GM21526 (cell line): ENCODE results near the gene MAP1LC3B.

Experiments used
- ATAC-seq: cut with Tn5 transposase; IDR thresholded peaks from one replicate; pipeline ENCODE4 v1.9.1; 2021; ENCODE audit warnings: moderate library complexity; ENCODE audit not compliant: unreplicated experiment, low FRiP score

The MAP1LC3B gene

GRCh38 chr16:87424266-87424665 is 32.1 kb downstream of the MAP1LC3B start:
- ATAC-seq: no peak

DNA sequence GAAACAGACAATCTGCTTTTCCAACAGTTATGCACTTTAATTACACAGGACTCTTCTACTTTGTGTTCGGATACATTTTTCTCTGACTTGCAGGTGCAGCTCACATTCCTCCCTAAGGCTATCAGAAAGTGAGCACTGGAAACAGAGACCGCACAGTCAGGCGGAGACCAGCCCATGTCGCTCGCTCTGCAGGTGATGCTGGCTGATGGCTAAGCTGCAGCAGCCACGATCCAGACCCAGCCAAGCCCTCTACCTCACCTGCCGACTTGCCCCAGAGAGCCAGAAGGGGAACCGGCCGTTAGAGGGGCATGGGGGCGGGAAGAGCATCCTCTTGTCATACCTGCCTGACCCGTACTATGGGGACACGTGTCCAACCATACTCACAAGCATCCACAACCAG is 33.8 kb downstream of the MAP1LC3B start:
- no peak for ATAC-seq

DNA sequence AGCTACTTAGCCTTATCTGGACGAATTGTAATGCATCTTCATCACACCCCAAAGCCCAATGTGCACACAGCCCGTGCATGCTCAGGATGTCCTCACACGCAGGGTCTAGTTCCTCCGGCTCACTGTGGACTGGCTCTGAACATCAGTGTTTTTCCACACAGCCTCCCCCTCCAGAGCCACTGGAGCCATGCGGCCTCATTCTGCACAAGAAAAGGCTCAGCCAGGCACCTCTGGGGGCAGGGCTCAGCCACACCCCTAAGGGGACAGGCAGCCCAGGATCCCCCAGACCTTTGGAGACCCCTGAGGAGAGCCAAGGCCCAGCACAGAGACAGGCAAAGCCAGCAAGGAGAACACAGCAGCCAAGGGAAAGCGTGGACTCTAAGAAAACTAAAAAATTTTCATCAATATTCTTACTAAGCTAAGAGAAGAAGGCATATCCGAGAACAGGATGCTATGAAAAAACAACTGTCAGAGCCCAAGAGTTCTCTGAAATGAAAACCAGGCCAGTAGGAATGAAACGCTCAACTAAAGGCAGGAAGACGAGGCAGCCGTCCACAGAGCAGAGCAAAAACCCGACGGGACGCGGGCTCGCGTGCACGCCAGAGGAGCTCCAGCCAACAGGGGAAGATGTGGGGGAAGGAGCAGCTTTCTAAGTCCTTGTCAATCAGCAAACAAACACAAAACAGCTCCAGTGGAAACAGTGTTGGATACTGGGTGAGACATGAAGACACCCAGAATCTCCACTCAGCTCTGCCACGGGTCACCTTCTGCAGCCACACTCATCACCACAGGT is 34.5 kb downstream of the MAP1LC3B start:
- no peak for ATAC-seq

GRCh38 chr16:87431926-87432325 is 39.8 kb downstream of the MAP1LC3B start:
- ATAC-seq: no peak

GRCh38 chr16:87432330-87432915 is 40.3 kb downstream of the MAP1LC3B start:
- no peak for ATAC-seq

GRCh38 chr16:87434146-87434667 is 42.1 kb downstream of the MAP1LC3B start:
- no peak for ATAC-seq

DNA sequence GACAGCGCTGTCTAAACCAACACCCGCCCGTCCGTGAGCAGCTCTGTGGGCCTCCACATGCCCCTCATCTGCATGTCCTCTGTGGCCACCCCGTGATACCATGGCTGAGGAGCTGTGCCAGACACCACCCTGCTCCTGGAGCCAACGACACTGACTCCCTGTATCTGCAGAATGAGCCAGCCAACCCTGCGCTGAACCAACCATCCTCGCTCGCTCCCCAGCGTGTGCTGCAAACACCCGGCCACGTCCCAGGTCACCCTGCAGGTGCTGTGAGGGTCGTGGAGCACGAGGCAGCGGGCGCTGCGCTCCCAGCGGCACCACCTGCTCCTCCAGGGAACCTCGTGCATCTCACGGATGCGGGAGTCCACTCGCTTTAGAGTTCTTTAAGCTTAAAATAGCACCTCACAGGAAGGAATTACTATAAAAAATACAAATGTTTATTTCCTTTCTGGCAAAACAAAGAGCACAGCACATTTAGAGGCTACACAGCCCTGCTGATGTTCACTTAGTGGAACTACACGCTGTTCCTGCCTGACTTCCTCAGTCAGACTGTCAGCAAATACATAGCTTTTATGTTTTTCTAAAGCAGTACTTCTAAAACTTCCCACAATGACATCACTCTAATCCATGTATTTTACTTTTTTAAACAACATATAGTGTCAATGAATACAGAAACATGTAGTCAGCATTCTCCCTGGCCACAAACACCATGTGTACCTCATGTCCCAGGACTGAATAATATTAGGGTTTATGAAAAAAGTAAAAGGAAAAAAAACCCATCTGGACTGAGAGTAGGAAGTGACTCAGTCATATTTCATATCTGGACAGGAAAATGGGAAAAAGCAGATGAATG is 43.5 kb downstream of the MAP1LC3B start:
- no peak for ATAC-seq

GRCh38 chr16:87436225-87437172 is 44.4 kb downstream of the MAP1LC3B start:
- no peak for ATAC-seq

DNA sequence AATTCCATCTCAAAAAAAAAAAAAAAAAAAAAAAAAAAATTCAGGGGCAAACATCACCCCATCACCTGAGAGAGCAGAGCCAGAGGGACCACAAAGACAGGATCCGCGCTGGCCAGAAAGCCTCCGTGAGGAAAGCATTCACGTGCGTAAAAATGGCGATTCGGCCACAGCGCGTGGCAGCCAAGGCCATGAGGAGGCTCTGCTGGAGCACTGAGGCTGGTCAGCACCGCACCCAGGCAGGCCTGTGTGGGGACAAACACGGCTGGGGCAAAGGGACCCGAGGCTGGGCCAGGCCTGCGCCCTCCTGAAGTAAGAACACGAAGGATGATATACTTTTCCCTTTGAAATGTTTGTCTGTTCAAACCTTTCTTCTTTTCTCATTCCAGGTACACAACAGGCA is 45.2 kb downstream of the MAP1LC3B start:
- ATAC-seq: no peak

DNA sequence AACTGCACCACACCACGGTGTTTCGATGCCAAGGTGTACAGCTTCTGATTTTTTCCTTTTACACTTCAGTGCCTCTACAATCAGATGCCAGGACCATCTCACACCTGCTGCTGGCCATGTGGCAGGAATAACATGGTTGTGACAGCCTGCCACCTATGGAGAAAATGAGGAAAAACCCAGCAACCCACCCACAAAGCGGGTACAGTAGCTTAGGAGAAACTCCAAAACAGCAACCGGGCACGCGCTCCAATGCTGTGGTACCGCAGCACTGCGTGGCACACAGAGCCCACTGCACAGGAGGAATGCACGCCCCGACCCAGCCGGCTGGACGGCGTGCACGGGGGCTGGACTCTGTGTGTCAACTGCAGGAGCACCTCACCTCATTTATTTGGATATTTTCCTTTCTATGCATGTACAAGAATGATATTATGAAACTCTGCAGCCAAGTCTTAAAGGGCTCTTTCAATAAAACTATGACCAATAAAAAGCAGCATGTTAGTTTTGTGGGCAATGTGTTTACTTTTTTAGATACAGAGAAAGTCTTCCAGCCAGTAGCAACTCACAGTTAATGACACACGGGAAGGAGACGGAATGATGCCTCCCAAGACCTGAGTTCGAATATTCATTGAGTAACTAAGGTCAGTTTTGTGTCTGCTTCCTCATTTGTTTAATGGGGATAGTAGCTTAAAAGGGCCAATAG is 45.9 kb downstream of the MAP1LC3B start:
- no peak for ATAC-seq

- ATAC-seq: no peak
Measured at GRCh38 chr16:87438611-87438985, 46.5 kb downstream of the MAP1LC3B start.

GRCh38 chr16:87439926-87440325 is 47.8 kb downstream of the MAP1LC3B start:
- ATAC-seq: no peak

DNA sequence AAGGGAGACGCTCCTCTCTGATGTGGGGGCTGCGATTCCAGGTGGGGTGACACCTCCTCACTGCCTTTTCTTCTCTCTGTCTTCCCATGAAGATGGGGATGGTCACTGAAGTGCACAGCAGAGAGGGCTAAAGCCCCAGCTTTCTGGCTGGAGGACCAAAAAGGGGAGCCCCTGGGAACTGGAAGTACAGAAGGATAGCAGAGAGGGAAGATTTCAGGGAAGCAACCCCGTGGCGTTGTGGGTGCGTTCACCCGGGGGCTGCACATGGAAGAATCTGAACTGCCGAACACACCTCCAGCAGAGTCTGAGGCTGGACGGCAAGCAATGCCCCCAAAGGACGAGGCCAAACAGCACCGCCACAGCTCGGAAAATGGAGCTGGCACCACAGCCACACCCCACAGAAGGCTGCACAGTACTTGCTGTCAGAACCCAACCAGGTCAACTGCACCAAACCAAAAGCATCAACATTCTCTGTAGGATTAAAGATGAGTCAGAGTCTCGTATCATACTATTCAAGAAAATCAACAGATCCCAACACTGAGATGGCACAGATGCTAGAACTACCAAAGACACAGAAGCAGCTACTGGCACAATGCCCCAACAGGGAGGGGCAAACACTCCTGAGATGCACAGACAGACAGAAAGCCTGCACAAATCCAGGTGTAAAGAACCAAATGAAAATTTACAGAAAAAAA is 49.9 kb downstream of the MAP1LC3B start:
- no peak for ATAC-seq

GRCh38 chr16:87442581-87442966 is 50.4 kb downstream of the MAP1LC3B start:
- ATAC-seq: no peak

DNA sequence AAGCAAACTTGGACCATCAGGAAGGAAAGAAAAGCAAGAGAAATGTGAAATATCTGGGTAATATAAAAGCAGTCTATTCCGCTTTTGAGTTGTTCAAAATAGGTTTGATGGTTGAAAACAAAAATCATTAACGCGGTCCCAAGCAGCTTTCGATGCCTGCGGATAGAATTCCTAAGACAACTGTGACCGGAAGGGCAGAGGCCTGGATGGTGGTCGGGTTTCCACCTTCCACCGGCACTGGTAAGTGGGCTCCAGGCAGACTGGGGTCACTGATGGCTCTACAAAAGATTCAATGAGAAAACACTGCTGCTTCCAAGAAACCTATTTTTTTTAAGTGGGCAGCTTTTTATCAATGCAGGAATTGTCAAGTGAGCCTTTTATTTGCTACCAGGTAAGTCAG is 50.9 kb downstream of the MAP1LC3B start:
- ATAC-seq: no peak

- ATAC-seq: no peak
Measured at GRCh38 chr16:87443964-87444363, 51.8 kb downstream of the MAP1LC3B start.

DNA sequence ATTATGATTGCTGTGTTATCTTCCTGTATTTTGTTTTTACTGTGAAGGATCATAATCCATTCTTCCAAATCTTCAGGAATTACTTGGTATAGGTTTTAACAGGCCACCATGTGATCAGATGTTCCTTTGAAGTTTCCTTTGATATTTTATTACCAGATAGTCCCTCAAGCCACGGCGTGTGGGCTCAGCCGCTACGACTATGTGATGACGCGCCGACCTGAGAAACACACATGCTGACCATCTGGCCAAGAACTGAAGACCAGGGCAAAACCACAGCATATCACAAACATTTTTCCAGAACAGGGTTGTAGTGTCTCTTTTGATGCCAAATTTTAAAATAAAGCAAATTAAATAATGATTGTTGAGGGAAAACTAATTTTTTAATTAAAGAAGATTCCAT is 53.4 kb downstream of the MAP1LC3B start:
- ATAC-seq: no peak

- ATAC-seq: no peak
Measured at GRCh38 chr16:87446479-87446878, 54.3 kb downstream of the MAP1LC3B start.

DNA sequence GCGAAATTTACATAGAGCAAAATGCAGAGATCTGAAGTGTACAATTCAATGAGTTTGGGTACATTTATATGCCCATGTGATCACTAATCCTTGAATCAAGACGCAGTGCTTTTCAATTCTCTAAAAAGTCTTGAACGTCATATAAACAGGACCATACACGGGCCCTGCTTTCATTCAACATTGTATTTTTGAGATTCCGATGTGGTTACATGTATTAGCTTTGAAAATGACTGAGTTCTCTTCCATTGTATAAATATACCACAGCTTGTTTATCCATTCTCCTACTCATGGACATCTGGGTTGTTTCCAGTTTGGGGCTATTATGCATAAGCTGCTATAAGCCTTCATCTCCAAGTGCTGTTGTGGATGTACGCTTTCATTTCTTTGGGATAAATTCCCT is 55.2 kb downstream of the MAP1LC3B start:
- ATAC-seq: no peak
